GM18909 (cell line): ENCODE measurements around the gene PTPRU.

Experiments used
- ATAC-seq: cut with Tn5 transposase; IDR thresholded peaks from one replicate; pipeline ENCODE4 v1.9.1; 2021; ENCODE audit warnings: mild to moderate bottlenecking; ENCODE audit not compliant: unreplicated experiment, poor library complexity

PTPRU gene

GRCh38 chr1:29259802-29260441, 23.6 kb downstream of the PTPRU start:
- ATAC-seq: no peak

- no peak for ATAC-seq
Observed at GRCh38 chr1:29260531-29260930, 24.2 kb downstream of the PTPRU start.

- no peak for ATAC-seq
Observed at GRCh38 chr1:29264773-29265389, 28.6 kb downstream of the PTPRU start.

- ATAC-seq: no peak
Observed at GRCh38 chr1:29266912-29267311, 30.6 kb downstream of the PTPRU start.

- no peak for ATAC-seq
Observed at GRCh38 chr1:29267321-29268070, 31.2 kb downstream of the PTPRU start.

- ATAC-seq: no peak
Observed at GRCh38 chr1:29269382-29269781, 33.1 kb downstream of the PTPRU start.

GRCh38 chr1:29270929-29271521, 34.7 kb downstream of the PTPRU start:
- no peak for ATAC-seq

- no peak for ATAC-seq
Observed at GRCh38 chr1:29271724-29272123, 35.4 kb downstream of the PTPRU start.

- ATAC-seq: no peak
Observed at GRCh38 chr1:29272147-29272907, 36.0 kb downstream of the PTPRU start.

- ATAC-seq: no peak
Observed at GRCh38 chr1:29275435-29275834, 39.1 kb downstream of the PTPRU start.

- no peak for ATAC-seq
Observed at GRCh38 chr1:29278124-29278523, 41.8 kb downstream of the PTPRU start.

- ATAC-seq: no peak
Observed at GRCh38 chr1:29279406-29279805, 43.1 kb downstream of the PTPRU start.

- no peak for ATAC-seq
Observed at GRCh38 chr1:29279951-29280391, 43.6 kb downstream of the PTPRU start.

GRCh38 chr1:29280409-29281131, 44.2 kb downstream of the PTPRU start:
- ATAC-seq: no peak

- no peak for ATAC-seq
Observed at GRCh38 chr1:29281571-29281970, 45.2 kb downstream of the PTPRU start.

- no peak for ATAC-seq
Observed at GRCh38 chr1:29282135-29282923, 46.0 kb downstream of the PTPRU start.

- ATAC-seq: no peak
Observed at GRCh38 chr1:29282924-29283803, 46.8 kb downstream of the PTPRU start.

- no peak for ATAC-seq
Observed at GRCh38 chr1:29283804-29284195, 47.5 kb downstream of the PTPRU start.
